HepG2 (cell line): Measurements from ENCODE around the gene KCND3. TPM values are rescaled to one million over a fixed set of nuclear protein-coding genes. Genes with fewer than 3 reads are reported as not detected.
A peak's percentile ranks its signal among the peaks of the same experiment; 100 is the strongest.

Source experiments
- FOXA1 ChIP-seq, 2 experiments: fragments of 450-650 bp in 1 of 2; sonication (generic) in 1 of 2; formaldehyde crosslinking in 1 of 2; IDR thresholded peaks; 2 replicates each; pipeline versions ENCODE4 v1.4.0 to v1.6.1; 2016 to 2020; ENCODE audit warnings: missing genetic modification reagents in 1 of 2
- HDAC2 ChIP-seq: sonication (generic); formaldehyde crosslinking; IDR thresholded peaks from 2 replicates; pipeline ENCODE4 v1.4.0; 2020; ENCODE audit warnings: missing genetic modification reagents
- IRF2 ChIP-seq: IDR thresholded peaks from 2 replicates; pipeline ENCODE4 v1.6.1; 2018; ENCODE audit warnings: missing genetic modification reagents, missing compliant biosample characterization
- ISX ChIP-seq: sonication (generic); formaldehyde crosslinking; conservative IDR thresholded peaks from 2 replicates; pipeline ENCODE4 v1.5.0; 2020; ENCODE audit warnings: missing genetic modification reagents
- KDM2A ChIP-seq: sonication (generic); formaldehyde crosslinking; IDR thresholded peaks from 2 replicates; pipeline ENCODE4 v1.4.0; 2020; ENCODE audit warnings: low read depth, missing genetic modification reagents, borderline replicate concordance
- MED13 ChIP-seq: sonication (generic); formaldehyde crosslinking; IDR thresholded peaks from 2 replicates; pipeline ENCODE4 v1.5.0; 2020; ENCODE audit warnings: missing genetic modification reagents
- RXRA ChIP-seq: sonication (generic); formaldehyde crosslinking; IDR thresholded peaks from 2 replicates; pipeline ENCODE4 v1.5.1; 2020; ENCODE audit warnings: missing genetic modification reagents
- SAFB2 ChIP-seq: sonication (generic); formaldehyde crosslinking; IDR thresholded peaks from 2 replicates; pipeline ENCODE4 v1.5.1; 2020; ENCODE audit warnings: missing genetic modification reagents, low read depth, mild to moderate bottlenecking, borderline replicate concordance
- TARDBP ChIP-seq: sonication (generic); formaldehyde crosslinking; IDR thresholded peaks from 2 replicates; pipeline ENCODE4 v1.8.0; 2022; ENCODE audit warnings: mild to moderate bottlenecking, missing genetic modification reagents
- TP53 ChIP-seq: sonication (generic); formaldehyde crosslinking; conservative IDR thresholded peaks from 2 replicates; pipeline ENCODE4 v1.4.0; 2020; ENCODE audit warnings: missing genetic modification reagents
- YY1 ChIP-seq: IDR thresholded peaks from 2 replicates; pipeline ENCODE4 v1.6.1; 2011; ENCODE audit warnings: low read length, low read depth, moderate library complexity, mild to moderate bottlenecking; ENCODE audit not compliant: insufficient read depth, insufficient replicate concordance
- ZFP37 ChIP-seq: sonication (generic); formaldehyde crosslinking; IDR thresholded peaks from 2 replicates; pipeline ENCODE4 v1.4.0; 2020; ENCODE audit warnings: missing genetic modification reagents, borderline replicate concordance
- ZNF10 ChIP-seq: sonication (generic); formaldehyde crosslinking; IDR thresholded peaks from 2 replicates; pipeline ENCODE4 v1.4.0; 2020; ENCODE audit warnings: mild to moderate bottlenecking, low read depth, missing genetic modification reagents, borderline replicate concordance
- ZNF605 ChIP-seq: sonication (generic); formaldehyde crosslinking; IDR thresholded peaks from 2 replicates; pipeline ENCODE4 v1.8.0; 2022; ENCODE audit warnings: mild to moderate bottlenecking, missing genetic modification reagents
- polyA plus RNA-seq, 8 experiments: library from polyadenylated mRNA; depleted of rRNA in 3 of 8; stranded (reverse) in 7 of 8; unstranded in 1 of 8; fragments of >200 nt; fragmentation: Illumina TruSeq in 4 of 8; extraction: Trizol in 4 of 8; gene quantifications; 2 replicates each; pipeline versions ENCODE4 v1.2.1 to v1.2.3, GENCODE V29; 2011 to 2016; ENCODE audit warnings: low read depth in 4 of 8, missing spikeins in 1 of 8, mixed read lengths in 1 of 8; ENCODE audit not compliant: insufficient read depth in 1 of 8
- total RNA-seq, 5 experiments: library from RNA; depleted of rRNA; stranded (reverse); fragments of >200 nt; fragmentation: Illumina TruSeq; extraction: Trizol; gene quantifications; 2 replicates each; pipeline ENCODE4 v1.2.3, GENCODE V29; 2016; ENCODE audit warnings: low read depth in 1 of 5
- TF ChIP-seq, protein P1 (sequence below): IDR thresholded peaks from 2 replicates; pipeline ENCODE4 v1.6.1; 2012; ENCODE audit warnings: low read depth, low read length, improper control_type of control experiment
- TF ChIP-seq, protein P2 (sequence below): sonication (generic); formaldehyde crosslinking; IDR thresholded peaks from 2 replicates; pipeline ENCODE4 v1.5.0; 2020; ENCODE audit warnings: mild to moderate bottlenecking, missing genetic modification reagents, borderline replicate concordance
- TF ChIP-seq, protein P3 (sequence below): sonication (generic); formaldehyde crosslinking; IDR thresholded peaks from 2 replicates; pipeline ENCODE4 v1.4.0; 2020; ENCODE audit warnings: missing genetic modification reagents

The KCND3 gene
- total and polyA plus RNA-seq, 2 of the 13 experiments (the other 11 are each of a cell fraction or from before 2014, with no cell fraction given) = 0.04 TPM; not detected in 1

DNA sequence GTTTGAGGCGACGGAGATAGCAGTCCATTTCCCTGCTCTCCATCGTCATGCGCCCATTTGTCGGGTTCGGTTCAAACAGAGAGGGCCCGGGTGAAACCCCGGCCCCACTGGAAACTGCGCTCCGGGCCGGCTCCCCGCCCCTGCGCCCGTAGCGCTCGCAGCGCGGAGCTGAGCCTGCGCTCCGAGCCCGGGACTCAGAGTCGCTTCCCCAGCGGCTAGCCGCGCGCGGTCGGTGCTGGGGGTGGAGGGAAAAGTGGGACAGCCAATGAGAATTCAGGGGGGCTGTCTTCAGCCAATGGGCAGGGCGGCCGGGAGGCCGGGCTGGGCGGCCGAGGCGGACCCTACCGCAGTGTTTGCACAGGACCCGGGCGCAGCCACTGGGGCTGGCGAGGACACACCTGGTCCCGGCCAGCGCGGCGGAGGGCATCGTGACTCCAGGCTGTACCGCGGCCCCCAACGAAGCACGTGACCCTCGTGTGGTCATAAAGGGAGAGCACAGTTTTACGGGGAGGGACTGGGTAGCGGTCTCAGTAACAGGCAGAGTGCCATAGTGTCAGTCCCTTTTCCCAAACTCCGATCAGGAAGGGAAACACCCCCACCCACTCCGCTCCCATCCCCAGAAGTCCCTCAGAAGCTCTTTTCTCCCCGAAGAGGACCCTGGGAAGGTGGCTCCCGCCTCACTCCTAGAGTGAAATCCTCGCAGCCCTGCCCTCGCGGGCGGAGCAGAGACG is 250.1 kb downstream of the KCND3 start, which contains the start of gene INKA2 (continued):
- TF ChIP-seq IRF2 (CRISPR knock-in tag) = peak; percentile 46; the same call in 1 of the 2 replicates
- TF ChIP-seq TP53 (CRISPR knock-in tag) = 0 out of 2 replicates have a peak, but pooled peaks have one; percentile 65
- TF ChIP-seq KDM2A = peak; percentile 74; the same call in 1 of the 2 replicates
- peak; percentile 6 for TF ChIP-seq YY1
- TF ChIP-seq ISX (CRISPR knock-in tag) = 0 out of 2 replicates have a peak, but pooled peaks have one; percentile 27
- TF ChIP-seq TARDBP = 0 out of 2 replicates have a peak, but pooled peaks have one; percentile 37
- peak; percentile 84; the same call in 1 of the 2 replicates for TF ChIP-seq MED13
- TF ChIP-seq, protein P1, sequence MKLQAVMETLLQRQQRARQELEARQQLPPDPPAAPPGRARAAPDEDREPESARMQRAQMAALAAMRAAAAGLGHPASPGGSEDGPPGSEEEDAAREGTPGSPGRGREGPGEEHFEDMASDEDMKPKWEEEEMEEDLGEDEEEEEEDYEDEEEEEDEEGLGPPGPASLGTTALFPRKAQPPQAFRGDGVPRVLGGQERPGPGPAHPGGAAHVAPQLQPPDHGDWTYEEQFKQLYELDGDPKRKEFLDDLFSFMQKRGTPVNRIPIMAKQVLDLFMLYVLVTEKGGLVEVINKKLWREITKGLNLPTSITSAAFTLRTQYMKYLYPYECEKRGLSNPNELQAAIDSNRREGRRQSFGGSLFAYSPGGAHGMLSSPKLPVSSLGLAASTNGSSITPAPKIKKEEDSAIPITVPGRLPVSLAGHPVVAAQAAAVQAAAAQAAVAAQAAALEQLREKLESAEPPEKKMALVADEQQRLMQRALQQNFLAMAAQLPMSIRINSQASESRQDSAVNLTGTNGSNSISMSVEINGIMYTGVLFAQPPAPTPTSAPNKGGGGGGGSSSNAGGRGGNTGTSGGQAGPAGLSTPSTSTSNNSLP = no peak
- TF ChIP-seq, protein P2, sequence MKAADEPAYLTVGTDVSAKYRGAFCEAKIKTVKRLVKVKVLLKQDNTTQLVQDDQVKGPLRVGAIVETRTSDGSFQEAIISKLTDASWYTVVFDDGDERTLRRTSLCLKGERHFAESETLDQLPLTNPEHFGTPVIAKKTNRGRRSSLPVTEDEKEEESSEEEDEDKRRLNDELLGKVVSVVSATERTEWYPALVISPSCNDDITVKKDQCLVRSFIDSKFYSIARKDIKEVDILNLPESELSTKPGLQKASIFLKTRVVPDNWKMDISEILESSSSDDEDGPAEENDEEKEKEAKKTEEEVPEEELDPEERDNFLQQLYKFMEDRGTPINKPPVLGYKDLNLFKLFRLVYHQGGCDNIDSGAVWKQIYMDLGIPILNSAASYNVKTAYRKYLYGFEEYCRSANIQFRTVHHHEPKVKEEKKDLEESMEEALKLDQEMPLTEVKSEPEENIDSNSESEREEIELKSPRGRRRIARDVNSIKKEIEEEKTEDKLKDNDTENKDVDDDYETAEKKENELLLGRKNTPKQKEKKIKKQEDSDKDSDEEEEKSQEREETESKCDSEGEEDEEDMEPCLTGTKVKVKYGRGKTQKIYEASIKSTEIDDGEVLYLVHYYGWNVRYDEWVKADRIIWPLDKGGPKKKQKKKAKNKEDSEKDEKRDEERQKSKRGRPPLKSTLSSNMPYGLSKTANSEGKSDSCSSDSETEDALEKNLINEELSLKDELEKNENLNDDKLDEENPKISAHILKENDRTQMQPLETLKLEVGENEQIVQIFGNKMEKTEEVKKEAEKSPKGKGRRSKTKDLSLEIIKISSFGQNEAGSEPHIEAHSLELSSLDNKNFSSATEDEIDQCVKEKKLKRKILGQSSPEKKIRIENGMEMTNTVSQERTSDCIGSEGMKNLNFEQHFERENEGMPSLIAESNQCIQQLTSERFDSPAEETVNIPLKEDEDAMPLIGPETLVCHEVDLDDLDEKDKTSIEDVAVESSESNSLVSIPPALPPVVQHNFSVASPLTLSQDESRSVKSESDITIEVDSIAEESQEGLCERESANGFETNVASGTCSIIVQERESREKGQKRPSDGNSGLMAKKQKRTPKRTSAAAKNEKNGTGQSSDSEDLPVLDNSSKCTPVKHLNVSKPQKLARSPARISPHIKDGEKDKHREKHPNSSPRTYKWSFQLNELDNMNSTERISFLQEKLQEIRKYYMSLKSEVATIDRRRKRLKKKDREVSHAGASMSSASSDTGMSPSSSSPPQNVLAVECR = peak; percentile 70
- TF ChIP-seq SAFB2 (CRISPR knock-in tag) = peak; percentile 88; the same call in 1 of the 2 replicates
- TF ChIP-seq, protein P3, sequence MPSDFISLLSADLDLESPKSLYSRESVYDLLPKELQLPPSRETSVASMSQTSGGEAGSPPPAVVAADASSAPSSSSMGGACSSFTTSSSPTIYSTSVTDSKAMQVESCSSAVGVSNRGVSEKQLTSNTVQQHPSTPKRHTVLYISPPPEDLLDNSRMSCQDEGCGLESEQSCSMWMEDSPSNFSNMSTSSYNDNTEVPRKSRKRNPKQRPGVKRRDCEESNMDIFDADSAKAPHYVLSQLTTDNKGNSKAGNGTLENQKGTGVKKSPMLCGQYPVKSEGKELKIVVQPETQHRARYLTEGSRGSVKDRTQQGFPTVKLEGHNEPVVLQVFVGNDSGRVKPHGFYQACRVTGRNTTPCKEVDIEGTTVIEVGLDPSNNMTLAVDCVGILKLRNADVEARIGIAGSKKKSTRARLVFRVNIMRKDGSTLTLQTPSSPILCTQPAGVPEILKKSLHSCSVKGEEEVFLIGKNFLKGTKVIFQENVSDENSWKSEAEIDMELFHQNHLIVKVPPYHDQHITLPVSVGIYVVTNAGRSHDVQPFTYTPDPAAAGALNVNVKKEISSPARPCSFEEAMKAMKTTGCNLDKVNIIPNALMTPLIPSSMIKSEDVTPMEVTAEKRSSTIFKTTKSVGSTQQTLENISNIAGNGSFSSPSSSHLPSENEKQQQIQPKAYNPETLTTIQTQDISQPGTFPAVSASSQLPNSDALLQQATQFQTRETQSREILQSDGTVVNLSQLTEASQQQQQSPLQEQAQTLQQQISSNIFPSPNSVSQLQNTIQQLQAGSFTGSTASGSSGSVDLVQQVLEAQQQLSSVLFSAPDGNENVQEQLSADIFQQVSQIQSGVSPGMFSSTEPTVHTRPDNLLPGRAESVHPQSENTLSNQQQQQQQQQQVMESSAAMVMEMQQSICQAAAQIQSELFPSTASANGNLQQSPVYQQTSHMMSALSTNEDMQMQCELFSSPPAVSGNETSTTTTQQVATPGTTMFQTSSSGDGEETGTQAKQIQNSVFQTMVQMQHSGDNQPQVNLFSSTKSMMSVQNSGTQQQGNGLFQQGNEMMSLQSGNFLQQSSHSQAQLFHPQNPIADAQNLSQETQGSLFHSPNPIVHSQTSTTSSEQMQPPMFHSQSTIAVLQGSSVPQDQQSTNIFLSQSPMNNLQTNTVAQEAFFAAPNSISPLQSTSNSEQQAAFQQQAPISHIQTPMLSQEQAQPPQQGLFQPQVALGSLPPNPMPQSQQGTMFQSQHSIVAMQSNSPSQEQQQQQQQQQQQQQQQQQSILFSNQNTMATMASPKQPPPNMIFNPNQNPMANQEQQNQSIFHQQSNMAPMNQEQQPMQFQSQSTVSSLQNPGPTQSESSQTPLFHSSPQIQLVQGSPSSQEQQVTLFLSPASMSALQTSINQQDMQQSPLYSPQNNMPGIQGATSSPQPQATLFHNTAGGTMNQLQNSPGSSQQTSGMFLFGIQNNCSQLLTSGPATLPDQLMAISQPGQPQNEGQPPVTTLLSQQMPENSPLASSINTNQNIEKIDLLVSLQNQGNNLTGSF = peak; percentile 90
- TF ChIP-seq RXRA = peak; percentile 55; the same call in 1 of the 2 replicates
- TF ChIP-seq FOXA1 (IDR thresholded peaks at IDR 0.05) = no peak
- peak; percentile 83 for TF ChIP-seq FOXA1 (CRISPR knock-in tag; IDR thresholded peaks at IDR 0.05)
- peak; percentile 44; the same call in 1 of the 2 replicates for TF ChIP-seq ZFP37 (CRISPR knock-in tag)
- 0 out of 2 replicates have a peak, but pooled peaks have one; percentile 41 for TF ChIP-seq HDAC2
- no peak for TF ChIP-seq ZNF10 (CRISPR knock-in tag)
- peak; percentile 90 for TF ChIP-seq ZNF605
